Measurements from ENCODE around the gene ATP5ME. TPM values are rescaled to one million over a fixed set of nuclear protein-coding genes. Genes with fewer than 3 reads are reported as not detected.

Gene ATP5ME, protein sequence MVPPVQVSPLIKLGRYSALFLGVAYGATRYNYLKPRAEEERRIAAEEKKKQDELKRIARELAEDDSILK
- total RNA-seq (100 to 1,000 TPM; 146 to 155 TPM), polyA plus RNA-seq (100 to 1,000 TPM; 420 to 468 (median 462) TPM), total RNA-seq (28.5 to 73.3 (median 36.6) reads per million in 6 experiments)

GRCh38 chr4:674172-675035 lies at the start of gene ATP5ME, which contains the start of gene MYL5:
Gene ATP5ME (minus strand): TSS chr4:674276. CDS start chr4:674247, 29 bp downstream.
Gene MYL5 (plus strand): TSS chr4:674542. CDS start chr4:678027, 3,485 bp downstream.
- peak within 1 kb of the TSS; percentile 82 to 94 (median 88) for H3K27ac Mint-ChIP-seq
- ATAC-seq (peak; percentile 93 to 95), DNase-seq (peak; percentile 96 to 99 (median 98))
- no peaks in the 10 kb centered on the region for H3K9me3 Mint-ChIP-seq
- POLR2A ChIA-PET: interaction anchor here (0.6 to 3.2 kb wide), 12 partner anchors 8 to 623 kb away, joined by 3 to 58 read pairs (median 3); partner anchors contain the start of gene TMEM271
- H3K4me1 Mint-ChIP-seq: peaks cover 4 to 25% (median 15%) of the 10 kb centered on the region in 4 donors
- H3K27me3 Mint-ChIP-seq: no peaks in the 10 kb centered on the region
- H3K36me3 Mint-ChIP-seq: peaks cover 0 to 29% (median 3%) of the 10 kb centered on the region in 3 donors
- H3K4me3 Mint-ChIP-seq: peak within 1 kb of the TSS; percentile 81 to 92 (median 89)

GRCh38 chr4:722851-723360 lies 48.8 kb upstream of the ATP5ME start:
- Mint-ChIP-seq H3K36me3 (peaks cover 0 to 16% (median 3%) of the 10 kb centered on the region in 3 donors), H3K9me3 (no peaks in the 10 kb centered on the region), H3K27me3 (no peaks in the 10 kb centered on the region), H3K4me3 (no peak overlapping the region), H3K27ac (peak overlapping the region in 1 of 10 donors; percentile 86), H3K4me1 (peaks cover 15 to 46% (median 35%) of the 10 kb centered on the region in 4 donors)
- no peak for DNase-seq
- POLR2A ChIA-PET: no interaction called here
- no peak for ATAC-seq

- Mint-ChIP-seq H3K4me1 (peaks cover 17 to 52% (median 36%) of the 10 kb centered on the region in 4 donors), H3K27me3 (no peaks in the 10 kb centered on the region), H3K9me3 (no peaks in the 10 kb centered on the region), H3K36me3 (peaks cover 0 to 16% (median 3%) of the 10 kb centered on the region in 3 donors), H3K27ac (peak overlapping the region in 1 of 10 donors; percentile 19), H3K4me3 (no peak overlapping the region)
- POLR2A ChIA-PET: no interaction called here
- DNase-seq: no peak
- no peak for ATAC-seq
Measured at GRCh38 chr4:722169-722725, 48.2 kb upstream of the ATP5ME start.

- H3K4me3 Mint-ChIP-seq: no peak overlapping the region
- ATAC-seq: no peak
- H3K27me3 Mint-ChIP-seq: no peaks in the 10 kb centered on the region
- peaks cover 19 to 52% (median 33%) of the 10 kb centered on the region in 4 donors for H3K4me1 Mint-ChIP-seq
- peaks cover 0 to 12% (median 3%) of the 10 kb centered on the region in 3 donors for H3K36me3 Mint-ChIP-seq
- H3K9me3 Mint-ChIP-seq: no peaks in the 10 kb centered on the region
- peak overlapping the region in 2 of 10 donors; percentile 19 to 27 for H3K27ac Mint-ChIP-seq
- POLR2A ChIA-PET: no interaction called here
- no peak for DNase-seq
Measured at GRCh38 chr4:721261-722168, 47.4 kb upstream of the ATP5ME start.

DNA sequence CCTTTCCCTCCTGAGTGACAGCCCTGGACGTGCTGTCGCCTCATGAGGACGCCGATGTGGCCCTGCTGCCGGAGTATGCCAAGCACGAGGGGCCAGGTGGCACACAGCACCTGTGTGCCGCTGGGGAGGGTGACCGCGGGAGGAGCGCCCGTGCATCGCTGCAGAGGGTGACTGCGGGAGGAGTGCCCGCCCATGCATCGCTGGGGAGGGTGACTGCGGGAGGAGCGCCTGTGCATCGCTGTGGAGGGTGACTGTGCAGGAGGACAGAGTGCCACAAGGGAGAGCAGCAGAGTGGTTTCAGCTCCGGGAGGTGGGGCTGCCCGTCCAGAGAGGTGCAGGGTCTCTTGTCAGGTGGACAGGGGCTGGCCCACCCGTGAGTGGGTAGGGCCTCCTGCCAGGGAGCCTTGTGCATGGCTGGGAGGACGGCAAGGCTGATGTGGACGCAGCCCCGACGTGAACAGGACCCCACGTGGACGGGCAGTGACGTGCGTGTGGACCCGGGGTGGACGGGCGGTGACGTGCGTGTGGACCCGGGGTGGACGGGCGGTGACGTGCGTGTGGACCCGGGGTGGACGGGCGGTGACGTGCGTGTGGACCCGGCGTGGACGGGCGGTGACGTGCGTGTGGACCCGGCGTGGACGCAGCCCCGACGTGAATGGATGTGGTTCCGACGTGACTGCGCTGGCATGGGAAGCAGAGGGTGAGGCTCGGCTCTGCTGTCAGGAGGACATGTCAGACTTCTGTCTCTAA lies 46.2 kb upstream of the ATP5ME start:
- no peak overlapping the region for H3K4me3 Mint-ChIP-seq
- POLR2A ChIA-PET: no interaction called here
- no peak for ATAC-seq

DNA sequence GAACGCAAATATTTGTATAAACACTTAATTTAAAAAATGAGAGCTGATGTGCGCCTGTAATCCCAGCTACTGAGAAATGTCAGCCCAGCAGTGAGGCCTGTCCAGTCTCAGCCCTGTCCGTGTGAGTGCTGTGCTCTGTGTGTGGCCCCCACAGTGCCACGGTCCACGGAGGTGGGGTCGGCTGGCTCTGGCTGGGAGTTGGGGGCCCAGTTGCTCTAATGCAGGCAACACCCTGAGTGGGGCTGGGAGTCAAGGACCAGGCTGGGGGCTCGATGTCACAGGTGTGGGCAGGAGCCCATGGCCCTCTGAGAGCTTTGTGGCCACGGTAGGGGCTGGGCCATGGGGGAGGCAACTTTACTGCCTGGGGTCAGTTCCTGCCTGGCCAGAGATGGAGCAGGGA lies 44.4 kb upstream of the ATP5ME start:
- Mint-ChIP-seq H3K27me3 (no peaks in the 10 kb centered on the region), H3K36me3 (peaks cover 0 to 11% (median 3%) of the 10 kb centered on the region in 3 donors), H3K4me1 (peaks cover 20 to 47% (median 33%) of the 10 kb centered on the region in 4 donors), H3K27ac (peak overlapping the region in 1 of 10 donors; percentile 57), H3K9me3 (no peaks in the 10 kb centered on the region), H3K4me3 (no peak overlapping the region)
- ATAC-seq (no peak), DNase-seq (no peak)
- POLR2A ChIA-PET: no interaction called here

More for the DNA sequence above, 46.2 kb upstream of the ATP5ME start:
- Mint-ChIP-seq H3K4me1 (peaks cover 17 to 48% (median 31%) of the 10 kb centered on the region in 4 donors), H3K36me3 (peaks cover 0 to 12% (median 3%) of the 10 kb centered on the region in 3 donors), H3K27me3 (no peaks in the 10 kb centered on the region), H3K27ac (no peak overlapping the region), H3K9me3 (no peaks in the 10 kb centered on the region)
- no peak for DNase-seq

DNA sequence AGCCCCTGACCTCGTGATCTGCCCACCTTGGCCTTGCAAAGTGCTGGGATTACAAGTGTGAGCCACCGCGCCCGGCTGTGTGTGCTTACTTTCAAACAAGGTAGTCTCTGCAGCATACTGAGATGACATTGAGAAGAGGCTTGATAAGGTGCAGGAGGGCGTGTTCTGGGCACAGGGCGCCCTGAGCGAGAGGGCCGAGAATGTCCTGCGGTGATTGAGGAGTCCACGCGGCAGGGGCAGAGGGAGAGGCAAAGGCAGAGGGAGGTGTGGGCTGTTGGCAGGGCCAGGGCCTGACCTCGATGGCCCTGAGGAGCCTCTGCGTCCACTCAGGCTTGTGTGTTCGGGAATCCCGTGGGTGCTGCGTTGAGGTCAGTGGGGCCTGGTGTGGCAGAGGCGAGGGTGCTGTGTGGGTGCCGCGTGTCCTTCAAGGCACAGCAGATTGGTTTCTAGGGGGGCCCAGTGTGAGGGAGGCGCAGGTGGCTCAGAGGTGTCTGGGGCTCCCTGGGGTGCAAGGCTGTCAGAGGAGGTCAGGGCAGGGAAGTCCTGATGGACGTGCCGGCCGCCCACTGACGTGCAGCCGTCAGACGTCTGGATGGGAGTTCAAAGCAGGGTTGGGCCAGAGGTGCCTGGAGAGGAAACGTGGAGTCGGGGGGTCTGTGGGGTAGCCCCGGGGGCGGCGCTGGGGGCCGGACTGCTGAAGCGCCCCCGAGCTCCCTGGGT lies 43.7 kb upstream of the ATP5ME start:
- Mint-ChIP-seq H3K4me1 (peaks cover 17 to 47% (median 32%) of the 10 kb centered on the region in 4 donors), H3K9me3 (no peaks in the 10 kb centered on the region), H3K36me3 (peaks cover 0 to 8% (median 3%) of the 10 kb centered on the region in 3 donors), H3K27me3 (no peaks in the 10 kb centered on the region), H3K27ac (peak overlapping the region in 3 of 10 donors; percentile 66 to 81 (median 73)), H3K4me3 (no peak overlapping the region)
- POLR2A ChIA-PET: no interaction called here
- DNase-seq (peak in 1 of 10 donors; percentile 34), ATAC-seq (no peak)

DNA sequence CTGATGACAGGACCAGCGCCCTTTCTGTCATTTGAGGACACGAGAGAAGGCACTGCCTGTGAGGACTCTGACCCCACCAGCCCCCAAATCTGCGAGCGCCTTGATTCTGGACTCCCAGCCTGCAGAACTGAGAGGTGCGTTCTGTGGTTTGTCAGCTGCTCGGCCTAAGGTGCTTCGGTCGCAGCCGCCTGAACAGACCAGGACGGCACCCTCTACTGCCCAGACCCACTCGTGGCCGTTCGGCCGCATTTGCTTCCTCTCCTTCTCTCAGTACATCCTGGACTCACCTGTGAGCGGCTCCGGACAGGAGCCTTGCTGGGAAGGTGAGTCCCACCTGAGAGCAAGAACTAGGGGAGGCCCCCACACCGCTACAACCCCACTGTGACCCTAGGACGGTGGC lies 40.0 kb upstream of the ATP5ME start:
- DNase-seq (peak in 1 of 10 donors; percentile 37), ATAC-seq (no peak)
- peak overlapping the region in 1 of 10 donors; percentile 84 for H3K27ac Mint-ChIP-seq
- POLR2A ChIA-PET: no interaction called here
- peaks cover 15 to 45% (median 38%) of the 10 kb centered on the region in 4 donors for H3K4me1 Mint-ChIP-seq
- no peaks in the 10 kb centered on the region for H3K9me3 Mint-ChIP-seq
- no peak overlapping the region for H3K4me3 Mint-ChIP-seq
- no peaks in the 10 kb centered on the region for H3K27me3 Mint-ChIP-seq
- peaks cover 0 to 5% (median 0%) of the 10 kb centered on the region in 3 donors for H3K36me3 Mint-ChIP-seq

DNA sequence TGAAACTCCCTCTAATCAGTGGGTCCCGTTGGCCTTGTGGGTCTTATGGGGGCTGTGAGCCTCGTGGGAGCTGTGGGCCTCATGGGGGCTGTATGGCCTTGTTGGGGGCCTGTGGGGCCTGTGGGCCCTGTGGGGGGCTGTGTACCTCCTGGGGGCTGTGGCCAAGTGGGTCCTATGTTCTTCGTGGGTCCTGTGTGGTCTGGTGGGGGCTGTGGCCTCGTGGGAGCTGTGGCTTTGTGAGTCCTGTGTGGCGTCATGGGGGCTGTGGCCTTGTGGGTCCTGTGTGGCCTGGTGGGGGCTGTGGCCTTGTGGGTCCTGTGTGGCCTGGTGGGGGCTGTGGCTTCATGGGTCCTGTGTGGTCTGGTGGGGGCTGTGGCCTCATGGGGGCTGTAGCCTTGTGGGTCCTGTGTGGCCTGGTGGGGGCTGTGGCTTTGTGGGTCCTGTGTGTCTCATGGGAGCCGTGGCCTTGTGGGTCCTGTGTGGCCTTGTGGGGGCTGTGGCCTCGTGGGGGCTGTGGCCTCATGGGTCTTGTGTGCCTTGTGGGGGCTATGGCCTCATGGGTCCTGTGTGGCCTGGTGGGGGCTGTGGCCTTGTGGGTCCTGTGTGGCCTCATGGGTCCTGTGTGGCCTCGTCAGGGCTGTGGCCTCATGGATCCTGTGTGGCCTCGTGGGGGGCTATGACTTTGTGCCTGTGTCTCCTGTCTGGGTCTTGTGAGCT lies 39.0 kb upstream of the ATP5ME start:
- DNase-seq: peak in 1 of 10 donors; percentile 50
- Mint-ChIP-seq H3K27ac (peak overlapping the region in 1 of 10 donors; percentile 56), H3K36me3 (peaks cover 0 to 5% (median 0%) of the 10 kb centered on the region in 3 donors), H3K4me1 (peaks cover 21 to 50% (median 44%) of the 10 kb centered on the region in 4 donors), H3K9me3 (no peaks in the 10 kb centered on the region), H3K27me3 (no peaks in the 10 kb centered on the region), H3K4me3 (no peak overlapping the region)
- POLR2A ChIA-PET: no interaction called here
- no peak for ATAC-seq

GRCh38 chr4:712093-712492 lies 38.0 kb upstream of the ATP5ME start:
- no peaks in the 10 kb centered on the region for H3K9me3 Mint-ChIP-seq
- no peak overlapping the region for H3K4me3 Mint-ChIP-seq
- H3K4me1 Mint-ChIP-seq: peaks cover 15 to 44% (median 38%) of the 10 kb centered on the region in 4 donors
- DNase-seq: no peak
- no peaks in the 10 kb centered on the region for H3K27me3 Mint-ChIP-seq
- H3K27ac Mint-ChIP-seq: no peak overlapping the region
- POLR2A ChIA-PET: no interaction called here
- H3K36me3 Mint-ChIP-seq: peaks cover 0 to 5% (median 0%) of the 10 kb centered on the region in 3 donors
- ATAC-seq: no peak

Data from naive thymus-derived CD8-positive, alpha-beta T cell (primary cell).